Measurements from ENCODE around the gene NTSR1. TPM values are rescaled to one million over a fixed set of nuclear protein-coding genes. Genes with fewer than 3 reads are reported as not detected.

NTSR1 gene
- total and polyA plus RNA-seq, 2 of the 8 experiments (the other 6 are each of a cell fraction or from before 2014, with no cell fraction given) = 0.53 to 0.89 TPM

GRCh38 chr20:62739581-62740285 is 31.1 kb downstream of the NTSR1 start:
- H3K27me3 ChIP-seq (replicated peaks in 1 of 4; ENCODE audit: control insufficient read depth in 3 of 4, extremely low read depth in 1 of 4, insufficient read depth in 3 of 4, low read length in 3 of 4) = 0 out of 7 replicates have a peak, but pooled peaks cover 0 to 3% (median 0%) of the 10 kb centered on the region in 4 experiments
- TF ChIP-seq GTF2F1 (IDR thresholded peaks at IDR 0.05; ENCODE audit: borderline replicate concordance, low read depth, low read length) (no peak), SP1 (IDR thresholded peaks at IDR 0.05; ENCODE audit: low read depth, low read length) (no peak), EP300 (IDR thresholded peaks at IDR 0.05; ENCODE audit: borderline replicate concordance in 1 of 2, low read depth in 2 of 2, low read length in 2 of 2) (no peak), JUND (IDR thresholded peaks at IDR 0.05; ENCODE audit: low read length) (no peak)
- H2BK12ac ChIP-seq (ENCODE audit: low read depth, low read length) = no peak overlapping the region
- no peak overlapping the region for H3K4me2 ChIP-seq (ENCODE audit: insufficient read depth in 1 of 2, low read depth in 2 of 2, low read length in 2 of 2)
- no peak overlapping the region for H4K8ac ChIP-seq (ENCODE audit: extremely low read depth, insufficient read depth, low read length)
- no peaks in the 10 kb centered on the region for H3K79me1 ChIP-seq (ENCODE audit: low read depth, low read length)
- no peak overlapping the region for H2BK15ac ChIP-seq (ENCODE audit: low read length)
- no peaks in the 10 kb centered on the region for H4K20me1 ChIP-seq (replicated peaks in 1 of 2; ENCODE audit: control insufficient read depth in 1 of 2, insufficient read depth in 2 of 2, low read length in 2 of 2)
- H3K9me3 ChIP-seq (ENCODE audit: insufficient read depth in 2 of 2, low read depth in 1 of 2, low read length in 1 of 2) = no peaks in the 10 kb centered on the region
- H3K27ac ChIP-seq (ENCODE audit: low read depth, low read length) = no peak overlapping the region
- peak overlapping the region; percentile 62 for H3K4ac ChIP-seq (replicated peaks; ENCODE audit: insufficient read length, low read depth, low read length)
- no peak overlapping the region for H2AFZ ChIP-seq (ENCODE audit: low read length)
- no peaks in the 10 kb centered on the region for H3K36me3 ChIP-seq (ENCODE audit: control insufficient read depth in 2 of 4, insufficient read depth in 4 of 4, low read length in 3 of 4)
- H3K23ac ChIP-seq (ENCODE audit: insufficient read length) = no peak overlapping the region
- no peak overlapping the region for H4K5ac ChIP-seq (ENCODE audit: insufficient read length, low read depth, low read length)
- peak overlapping the region; percentile 34 for H4K91ac ChIP-seq (replicated peaks; ENCODE audit: insufficient read length, low read length)
- no peak overlapping the region for H3K56ac ChIP-seq (replicated peaks; ENCODE audit: insufficient read length, low read depth, low read length)
- no peak overlapping the region for H3K14ac ChIP-seq (ENCODE audit: insufficient read length)
- peaks cover 0 to 11% (median 5%) of the 10 kb centered on the region in 4 experiments; a peak in 5 of 7 replicates for H3K4me1 ChIP-seq (replicated peaks in 1 of 4; ENCODE audit: control insufficient read depth in 3 of 4, insufficient read depth in 4 of 4, low read length in 3 of 4)
- POLR2A ChIA-PET (ENCODE audit: partially characterized antibody) = no interaction called here
- no peak overlapping the region for H3K4me3 ChIP-seq (ENCODE audit: extremely low read depth in 1 of 4, insufficient read depth in 2 of 4, low read depth in 3 of 4, low read length in 4 of 4)
- FAIRE-seq (no peak), DNase-seq (ENCODE audit: low read depth in 1 of 2, low spot score in 2 of 2) (no peak)
- no peak overlapping the region for H3K9ac ChIP-seq (replicated peaks in 1 of 4; ENCODE audit: extremely low read depth in 1 of 4, low read depth in 3 of 4, low read length in 3 of 4)
- CTCF ChIA-PET (ENCODE audit: partially characterized antibody) = interaction anchor here (0.7 to 2.1 kb wide), 5 partner anchors 12 to 257 kb away, joined by 3 to 6 read pairs (median 4); no protein-coding TSS in a partner anchor
- 89% methylated on average over 32 of the region's 32 CpGs; no CpG with 5 or more reads in 1 of the 2 experiments for WGBS, 2 experiments (ENCODE audit: extremely low coverage in 1 of 2, insufficient coverage in 1 of 2, insufficient read length in 1 of 2, insufficient replicate concordance in 2 of 2, low coverage in 1 of 2, low lambda C conversion rate in 2 of 2, missing lambda C conversion rate in 1 of 2)
- no peaks in the 10 kb centered on the region for H3K79me2 ChIP-seq (ENCODE audit: control insufficient read depth in 1 of 2, insufficient read depth in 2 of 2, low read length in 2 of 2)
- H2BK20ac ChIP-seq (ENCODE audit: low read length) = no peak overlapping the region
- H2BK5ac ChIP-seq (ENCODE audit: low read depth, low read length) = no peak overlapping the region
- H3K23me2 ChIP-seq (ENCODE audit: low read depth, low read length) = no peaks in the 10 kb centered on the region
- no peak overlapping the region for H2AK5ac ChIP-seq (ENCODE audit: low read depth, low read length)
- H3K18ac ChIP-seq (ENCODE audit: extremely low read depth, low read length) = no peak overlapping the region
- H2BK120ac ChIP-seq (replicated peaks; ENCODE audit: low read depth, low read length) = no peak overlapping the region
